Retinal pigment epithelial cell (primary cell): ENCODE data around the gene SYT1.
"Not testable (repeated sequence)": the region's sequence is repeated elsewhere in the genome, so short reads cannot be mapped to it uniquely, and the experiment has no call there.

ENCODE experiments used
- DNase-seq: peaks from one replicate; pipeline ENCODE4 v3.0.0-alpha.2; 2010; ENCODE audit warnings: low read depth
- H3K4me3 ChIP-seq: 2 replicates; pipeline ENCODE4 v1.5.1; 2011; ENCODE audit warnings: mild to moderate bottlenecking, low read length, control low read depth, moderate library complexity
- CTCF ChIP-seq: conservative IDR thresholded peaks from 2 replicates; pipeline ENCODE4 v1.5.1; 2011; ENCODE audit warnings: low read depth, low read length, control low read depth, inconsistent platforms

SYT1 gene

GRCh38 chr12:79021021-79021420 is 156.4 kb downstream of the SYT1 start:
- no peak for DNase-seq
- TF ChIP-seq CTCF, result no peak
- no peak overlapping the region for H3K4me3 ChIP-seq

GRCh38 chr12:79023261-79023660 is 158.7 kb downstream of the SYT1 start:
- no peak for DNase-seq
- no peak for TF ChIP-seq CTCF
- H3K4me3 ChIP-seq, result no peak overlapping the region

GRCh38 chr12:79023784-79024183 is 159.2 kb downstream of the SYT1 start:
- no peak overlapping the region for H3K4me3 ChIP-seq
- TF ChIP-seq CTCF, result no peak
- DNase-seq, result no peak

- H3K4me3 ChIP-seq, result no peak overlapping the region
- no peak for TF ChIP-seq CTCF
- no peak for DNase-seq
These were observed 169.2 kb downstream of the SYT1 start for GRCh38 chr12:79033788-79034187.

- H3K4me3 ChIP-seq, result not testable (repeated sequence)
These were observed 180.2 kb downstream of the SYT1 start for GRCh38 chr12:79044748-79045147.

GRCh38 chr12:79045149-79045703 is 180.7 kb downstream of the SYT1 start:
- not testable (repeated sequence) for H3K4me3 ChIP-seq

More at GRCh38 chr12:79044748-79045147, 180.2 kb downstream of the SYT1 start:
- DNase-seq, result not testable (repeated sequence)

GRCh38 chr12:79046021-79046420 is 181.4 kb downstream of the SYT1 start:
- TF ChIP-seq CTCF, result no peak
- DNase-seq, result no peak
- H3K4me3 ChIP-seq, result no peak overlapping the region

More at GRCh38 chr12:79045149-79045703, 180.7 kb downstream of the SYT1 start:
- DNase-seq, result not testable (repeated sequence)

GRCh38 chr12:79048962-79049361 is 184.4 kb downstream of the SYT1 start:
- no peak for DNase-seq
- no peak overlapping the region for H3K4me3 ChIP-seq
- no peak for TF ChIP-seq CTCF
